HEK293 (cell line): ENCODE measurements around the gene C8A.

Source experiments
- CTCF ChIP-seq: fragments of 450-650 bp; formaldehyde crosslinking; IDR thresholded peaks from 2 replicates; pipeline ENCODE4 v1.5.1; 2016; ENCODE audit warnings: missing biosample characterization, missing genetic modification characterization
- GFI1B ChIP-seq: fragments of 450-650 bp; formaldehyde crosslinking; IDR thresholded peaks from 2 replicates; pipeline ENCODE4 v1.5.1; 2016; ENCODE audit warnings: missing biosample characterization, missing genetic modification characterization

- no peak for TF ChIP-seq GFI1B (tag by site-specific recombination)
- no peak for TF ChIP-seq CTCF (tag by site-specific recombination)
These were observed 50.2 kb downstream of the C8A start for GRCh38 chr1:56904663-56905397.
